ENCODE data around the gene LNP1. TPM values are rescaled to one million over a fixed set of nuclear protein-coding genes. Genes with fewer than 3 reads are reported as not detected.
"Not testable (repeated sequence)": the region's sequence is repeated elsewhere in the genome, so short reads cannot be mapped to it uniquely, and the experiment has no call there.

LNP1 gene
- total and polyA plus RNA-seq, 9 donors = 5.5 to 8.2 (median 6.4) TPM

DNA sequence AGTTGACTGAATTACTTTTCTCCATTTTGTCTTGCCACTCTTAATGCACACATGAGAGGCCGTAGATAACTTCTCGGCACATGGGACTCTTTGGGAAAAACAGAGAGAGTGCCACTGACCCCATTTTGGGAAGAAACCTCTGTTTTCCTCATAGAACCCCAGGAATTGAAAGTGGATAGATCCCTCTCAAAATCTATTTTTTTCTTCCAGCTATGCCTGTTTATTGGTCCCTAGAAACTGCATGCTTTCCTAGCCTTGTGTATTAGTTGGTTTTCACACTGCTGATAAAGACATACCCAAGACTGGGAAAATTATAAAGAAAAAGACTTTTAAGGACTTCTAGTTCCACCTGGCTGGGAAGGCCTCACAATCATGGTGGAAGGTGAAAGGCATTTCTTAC, 67.3 kb downstream of the LNP1 start:
- H3K4me1 ChIP-seq (ENCODE audit: control insufficient read depth, insufficient read depth, low read length) = no peaks in the 10 kb centered on the region
- no peak for DNase-seq
- WGBS (ENCODE audit: insufficient coverage) = no CpG with 5 or more reads among the region's 2 CpGs

DNA sequence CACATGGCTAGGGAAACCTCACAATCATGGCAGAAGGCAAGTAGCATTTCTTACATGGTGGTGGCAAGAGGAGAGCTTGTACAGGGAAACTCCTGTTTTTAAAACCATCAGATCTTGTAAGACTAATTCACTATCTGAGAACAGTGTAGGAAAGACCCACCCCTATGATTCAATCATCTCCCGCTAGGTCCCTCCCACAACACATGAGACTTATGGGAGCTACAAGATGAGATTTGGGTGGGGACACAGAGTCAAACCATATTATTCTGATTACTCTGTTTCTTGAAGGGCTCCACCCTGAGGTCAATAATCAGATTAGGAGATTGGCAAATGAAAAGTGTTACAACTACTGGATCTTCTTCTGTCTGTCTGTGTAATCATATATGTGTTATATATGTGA, 69.6 kb downstream of the LNP1 start:
- peaks cover 7% of the 10 kb centered on the region for H3K9me3 ChIP-seq (replicated peaks; ENCODE audit: control insufficient read depth, low read depth, low read length)
- H3K36me3 ChIP-seq (ENCODE audit: control insufficient read depth, insufficient read depth, low read length) = no peaks in the 10 kb centered on the region
- no peaks in the 10 kb centered on the region for H3K27me3 ChIP-seq (ENCODE audit: control insufficient read depth, insufficient read depth, low read length)
- no peak overlapping the region for H3K27ac ChIP-seq (ENCODE audit: low read length)
- no peak overlapping the region for H3K4me3 ChIP-seq (ENCODE audit: low read length)
- WGBS (ENCODE audit: insufficient coverage) = no CpG with 5 or more reads among the region's 1 CpG
- no peak for DNase-seq
- H3K4me1 ChIP-seq (ENCODE audit: control insufficient read depth, insufficient read depth, low read length) = no peaks in the 10 kb centered on the region

More for the DNA sequence above, 67.3 kb downstream of the LNP1 start:
- Histone ChIP-seq H3K27me3 (ENCODE audit: control insufficient read depth, insufficient read depth, low read length) (no peaks in the 10 kb centered on the region), H3K27ac (ENCODE audit: low read length) (no peak overlapping the region), H3K9me3 (replicated peaks; ENCODE audit: control insufficient read depth, low read depth, low read length) (peaks cover 7% of the 10 kb centered on the region), H3K36me3 (ENCODE audit: control insufficient read depth, insufficient read depth, low read length) (no peaks in the 10 kb centered on the region), H3K4me3 (ENCODE audit: low read length) (no peak overlapping the region)

DNA sequence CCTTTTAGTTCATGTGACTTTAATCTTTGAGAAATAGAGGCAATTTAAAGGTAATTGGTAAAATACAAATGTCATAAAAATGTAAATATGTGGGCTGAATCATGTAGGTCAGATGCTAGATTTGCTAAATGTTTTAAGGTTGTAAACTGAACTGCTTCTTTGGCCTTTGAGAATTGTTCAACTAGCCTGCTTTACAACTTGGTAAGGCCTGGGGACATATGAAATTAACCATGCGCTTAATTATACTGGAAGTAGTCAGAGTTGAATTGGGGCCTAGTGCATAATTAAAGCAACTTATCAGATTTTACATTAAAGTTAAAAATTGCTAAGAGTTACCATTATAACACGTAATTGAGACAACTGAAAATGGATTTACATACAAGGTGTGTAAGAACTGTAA, 70.1 kb downstream of the LNP1 start:
- Histone ChIP-seq H3K4me1 (ENCODE audit: control insufficient read depth, insufficient read depth, low read length) (no peaks in the 10 kb centered on the region), H3K4me3 (ENCODE audit: low read length) (no peak overlapping the region), H3K9me3 (replicated peaks; ENCODE audit: control insufficient read depth, low read depth, low read length) (peaks cover 7% of the 10 kb centered on the region), H3K36me3 (ENCODE audit: control insufficient read depth, insufficient read depth, low read length) (no peaks in the 10 kb centered on the region), H3K27ac (ENCODE audit: low read length) (no peak overlapping the region), H3K27me3 (ENCODE audit: control insufficient read depth, insufficient read depth, low read length) (no peaks in the 10 kb centered on the region)
- no CpG with 5 or more reads among the region's 2 CpGs for WGBS (ENCODE audit: insufficient coverage)
- DNase-seq = no peak

DNA sequence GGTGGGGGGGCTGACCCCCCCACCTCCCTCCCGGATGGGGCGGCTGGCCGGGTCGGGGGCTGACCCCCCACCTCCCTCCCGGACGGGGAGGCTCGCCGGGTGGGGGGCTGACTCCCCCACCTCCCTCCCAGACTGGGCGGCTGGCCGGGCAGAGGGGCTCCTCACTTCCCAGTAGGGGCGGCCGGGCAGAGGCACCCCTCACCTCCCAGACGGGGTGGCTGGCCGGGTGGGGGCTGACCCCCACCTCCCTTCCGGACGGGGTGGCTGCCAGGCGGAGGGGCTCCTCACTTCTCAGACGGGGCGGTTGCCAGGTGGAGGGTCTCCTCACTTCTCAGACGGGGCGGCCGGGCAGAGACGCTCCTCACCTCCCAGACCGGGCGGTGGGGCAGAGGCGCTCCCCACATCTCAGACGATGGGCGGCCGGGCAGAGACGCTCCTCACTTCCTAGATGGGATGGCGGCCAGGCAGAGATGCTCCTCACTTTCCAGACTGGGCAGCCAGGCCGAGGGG, 76.6 kb downstream of the LNP1 start:
- 98% methylated on average over 13 of the region's 32 CpGs for WGBS (ENCODE audit: insufficient coverage)
- not testable (repeated sequence) for H3K4me1 ChIP-seq (ENCODE audit: control insufficient read depth, insufficient read depth, low read length); H3K9me3 ChIP-seq (replicated peaks; ENCODE audit: control insufficient read depth, low read depth, low read length); H3K27me3 ChIP-seq (ENCODE audit: control insufficient read depth, insufficient read depth, low read length); H3K27ac ChIP-seq (ENCODE audit: low read length); DNase-seq; H3K36me3 ChIP-seq (ENCODE audit: control insufficient read depth, insufficient read depth, low read length); H3K4me3 ChIP-seq (ENCODE audit: low read length)

DNA sequence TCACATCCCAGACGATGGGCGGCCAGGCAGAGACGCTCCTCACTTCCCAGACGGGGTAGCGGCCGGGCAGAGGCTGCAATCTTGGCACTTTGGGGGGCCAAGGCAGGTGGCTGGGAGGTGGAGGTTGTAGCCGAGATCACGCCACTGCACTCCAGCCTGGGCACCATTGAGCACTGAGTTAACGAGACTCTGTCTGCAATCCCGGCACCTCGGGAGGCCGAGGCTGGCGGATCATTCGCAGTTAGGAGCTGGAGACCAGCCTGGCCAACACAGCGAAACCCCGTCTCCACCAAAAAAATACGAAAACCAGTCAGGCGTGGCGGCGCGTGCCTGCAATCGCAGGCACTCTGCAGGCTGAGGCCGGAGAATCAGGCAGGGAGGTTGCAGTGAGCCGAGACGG, 77.2 kb downstream of the LNP1 start:
- H3K4me3 ChIP-seq (ENCODE audit: low read length); H3K27ac ChIP-seq (ENCODE audit: low read length); H3K9me3 ChIP-seq (replicated peaks; ENCODE audit: control insufficient read depth, low read depth, low read length); DNase-seq; H3K36me3 ChIP-seq (ENCODE audit: control insufficient read depth, insufficient read depth, low read length); H3K4me1 ChIP-seq (ENCODE audit: control insufficient read depth, insufficient read depth, low read length); H3K27me3 ChIP-seq (ENCODE audit: control insufficient read depth, insufficient read depth, low read length): not testable (repeated sequence)
- 100% methylated on average over 5 of the region's 25 CpGs for WGBS (ENCODE audit: insufficient coverage)

DNA sequence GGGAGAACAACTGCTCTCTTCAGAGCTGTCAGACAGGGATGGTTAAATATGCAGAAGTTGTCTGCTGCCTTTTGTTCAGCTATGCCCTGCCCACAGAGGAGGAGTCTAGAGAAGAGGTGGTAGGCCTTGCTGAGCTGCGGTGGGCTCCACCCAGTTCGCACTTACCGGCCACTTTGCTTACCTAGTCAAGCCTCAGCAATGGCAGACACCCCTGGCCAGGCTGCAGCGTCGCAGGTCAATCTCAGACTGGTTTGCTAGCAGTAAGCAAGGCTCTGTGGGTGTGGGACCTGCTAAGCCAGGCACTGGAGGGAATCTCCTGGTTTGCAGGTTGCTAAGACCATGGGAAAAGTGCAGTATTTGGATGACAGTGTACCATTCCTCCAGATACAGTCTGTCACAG, 78.7 kb downstream of the LNP1 start:
- Histone ChIP-seq H3K4me3 (ENCODE audit: low read length) (no peak overlapping the region), H3K4me1 (ENCODE audit: control insufficient read depth, insufficient read depth, low read length) (no peaks in the 10 kb centered on the region), H3K9me3 (replicated peaks; ENCODE audit: control insufficient read depth, low read depth, low read length) (no peaks in the 10 kb centered on the region), H3K36me3 (ENCODE audit: control insufficient read depth, insufficient read depth, low read length) (no peaks in the 10 kb centered on the region), H3K27ac (ENCODE audit: low read length) (no peak overlapping the region), H3K27me3 (ENCODE audit: control insufficient read depth, insufficient read depth, low read length) (no peaks in the 10 kb centered on the region)
- WGBS (ENCODE audit: insufficient coverage) = 87% methylated on average over 5 of the region's 5 CpGs
- no peak for DNase-seq

DNA sequence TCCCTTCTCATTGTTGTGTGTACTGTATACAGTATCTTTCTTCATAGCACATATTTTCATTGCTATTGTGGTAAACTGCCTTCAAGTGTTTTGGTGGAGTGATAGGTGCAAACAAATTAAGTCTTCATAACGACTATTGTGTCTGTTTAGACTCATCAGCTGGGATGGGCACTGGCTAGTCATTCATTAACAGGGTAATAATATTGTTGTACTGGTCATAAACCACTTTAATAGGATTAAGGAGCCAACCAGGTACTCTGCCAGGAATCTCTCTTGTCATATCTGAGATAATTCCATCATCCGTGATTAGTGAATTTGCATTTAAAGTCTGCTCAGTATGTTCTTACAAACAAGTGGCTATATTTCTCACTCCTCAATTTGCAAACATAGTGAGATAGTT, 80.8 kb downstream of the LNP1 start:
- Histone ChIP-seq H3K27me3 (ENCODE audit: control insufficient read depth, insufficient read depth, low read length) (no peaks in the 10 kb centered on the region), H3K36me3 (ENCODE audit: control insufficient read depth, insufficient read depth, low read length) (no peaks in the 10 kb centered on the region), H3K4me3 (ENCODE audit: low read length) (no peak overlapping the region), H3K27ac (ENCODE audit: low read length) (no peak overlapping the region), H3K4me1 (ENCODE audit: control insufficient read depth, insufficient read depth, low read length) (no peaks in the 10 kb centered on the region), H3K9me3 (replicated peaks; ENCODE audit: control insufficient read depth, low read depth, low read length) (no peaks in the 10 kb centered on the region)
- DNase-seq = no peak
- WGBS (ENCODE audit: insufficient coverage) = no CpG with 5 or more reads among the region's 2 CpGs

DNA sequence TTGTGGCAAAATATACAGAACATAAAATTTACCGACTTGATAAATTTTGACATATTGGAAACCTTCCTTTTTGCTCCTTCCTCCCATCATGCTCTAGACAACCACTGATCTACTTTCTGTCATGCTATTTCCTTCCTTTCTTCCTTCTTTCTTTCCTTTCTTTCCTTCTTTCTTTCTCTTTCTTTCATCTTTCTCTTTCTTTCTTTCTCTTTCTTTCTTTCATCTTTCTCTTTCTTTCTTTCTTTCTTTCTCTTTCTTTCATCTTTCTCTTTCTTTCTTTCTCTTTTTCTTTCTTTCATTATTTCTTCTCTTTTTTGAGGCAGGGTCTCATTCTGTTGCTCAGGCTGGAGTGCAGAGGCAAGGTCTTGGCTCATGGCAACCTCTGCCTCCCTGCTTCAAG, 82.2 kb downstream of the LNP1 start:
- Histone ChIP-seq H3K27ac (ENCODE audit: low read length) (no peak overlapping the region), H3K4me1 (ENCODE audit: control insufficient read depth, insufficient read depth, low read length) (no peaks in the 10 kb centered on the region), H3K9me3 (replicated peaks; ENCODE audit: control insufficient read depth, low read depth, low read length) (no peaks in the 10 kb centered on the region), H3K27me3 (ENCODE audit: control insufficient read depth, insufficient read depth, low read length) (no peaks in the 10 kb centered on the region), H3K36me3 (ENCODE audit: control insufficient read depth, insufficient read depth, low read length) (no peaks in the 10 kb centered on the region), H3K4me3 (ENCODE audit: low read length) (no peak overlapping the region)
- 100% methylated on average over 1 of the region's 1 CpG for WGBS (ENCODE audit: insufficient coverage)
- DNase-seq = no peak

DNA sequence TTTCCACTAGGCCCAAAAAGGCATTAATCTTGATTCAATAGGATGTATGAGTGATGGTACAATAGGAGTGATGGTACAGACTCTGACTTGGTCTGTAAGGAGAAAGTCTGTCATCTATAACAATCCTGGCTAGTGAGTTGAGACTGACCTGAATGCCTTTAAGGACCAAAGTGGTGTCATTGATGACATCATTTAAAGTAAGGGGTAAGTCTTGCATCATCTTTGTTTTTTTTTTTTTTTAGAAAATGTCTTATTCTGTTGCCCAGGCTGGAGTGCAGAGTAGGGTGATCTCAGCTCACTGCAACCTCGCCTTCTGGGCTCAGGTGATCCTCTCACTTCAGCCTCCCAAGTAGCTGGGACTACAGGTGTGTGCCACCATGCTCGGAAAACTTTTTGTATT, 85.5 kb downstream of the LNP1 start:
- Histone ChIP-seq H3K36me3 (ENCODE audit: control insufficient read depth, insufficient read depth, low read length) (no peaks in the 10 kb centered on the region), H3K27ac (ENCODE audit: low read length) (no peak overlapping the region), H3K4me1 (ENCODE audit: control insufficient read depth, insufficient read depth, low read length) (peaks cover 1% of the 10 kb centered on the region), H3K9me3 (replicated peaks; ENCODE audit: control insufficient read depth, low read depth, low read length) (no peaks in the 10 kb centered on the region), H3K4me3 (ENCODE audit: low read length) (no peak overlapping the region), H3K27me3 (ENCODE audit: control insufficient read depth, insufficient read depth, low read length) (no peaks in the 10 kb centered on the region)
- no CpG with 5 or more reads among the region's 2 CpGs for whole genome bisulfite sequencing (ENCODE audit: insufficient coverage)
- DNase-seq = no peak

DNA sequence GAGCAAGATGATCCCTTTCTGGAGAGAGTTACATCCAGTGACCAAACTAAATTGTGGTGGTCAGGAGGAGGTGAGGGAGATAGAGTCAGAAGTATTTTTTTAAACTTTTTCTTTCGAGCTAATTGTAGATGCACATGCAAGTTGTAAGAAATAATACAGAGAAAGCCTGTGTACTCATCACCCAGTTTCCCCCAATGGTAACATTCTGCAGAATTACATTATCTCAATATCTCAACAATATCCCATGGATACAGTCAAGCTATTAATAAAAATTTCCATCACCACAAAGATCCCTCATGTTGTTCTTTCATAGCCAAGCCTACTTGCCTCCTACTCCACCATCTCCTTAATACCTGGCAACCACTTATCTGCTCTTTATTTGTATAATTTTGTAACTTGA, 87.8 kb downstream of the LNP1 start:
- WGBS (ENCODE audit: insufficient coverage) = no CpG with 5 or more reads among the region's 1 CpG
- no peaks in the 10 kb centered on the region for H3K27me3 ChIP-seq (ENCODE audit: control insufficient read depth, insufficient read depth, low read length)
- no peak overlapping the region for H3K4me3 ChIP-seq (ENCODE audit: low read length)
- H3K27ac ChIP-seq (ENCODE audit: low read length) = no peak overlapping the region
- H3K4me1 ChIP-seq (ENCODE audit: control insufficient read depth, insufficient read depth, low read length) = peaks cover 2% of the 10 kb centered on the region
- no peak for DNase-seq
- no peaks in the 10 kb centered on the region for H3K36me3 ChIP-seq (ENCODE audit: control insufficient read depth, insufficient read depth, low read length)
- no peaks in the 10 kb centered on the region for H3K9me3 ChIP-seq (replicated peaks; ENCODE audit: control insufficient read depth, low read depth, low read length)

Measured in muscle of leg (tissue), 11 donors.